ENCODE measurements around the gene TREML1. TPM values are rescaled to one million over a fixed set of nuclear protein-coding genes. Genes with fewer than 3 reads are reported as not detected.

TREML1 gene
- polyA plus RNA-seq, 3 donors = 0.65 to 3.6 (median 2.6) TPM

DNA sequence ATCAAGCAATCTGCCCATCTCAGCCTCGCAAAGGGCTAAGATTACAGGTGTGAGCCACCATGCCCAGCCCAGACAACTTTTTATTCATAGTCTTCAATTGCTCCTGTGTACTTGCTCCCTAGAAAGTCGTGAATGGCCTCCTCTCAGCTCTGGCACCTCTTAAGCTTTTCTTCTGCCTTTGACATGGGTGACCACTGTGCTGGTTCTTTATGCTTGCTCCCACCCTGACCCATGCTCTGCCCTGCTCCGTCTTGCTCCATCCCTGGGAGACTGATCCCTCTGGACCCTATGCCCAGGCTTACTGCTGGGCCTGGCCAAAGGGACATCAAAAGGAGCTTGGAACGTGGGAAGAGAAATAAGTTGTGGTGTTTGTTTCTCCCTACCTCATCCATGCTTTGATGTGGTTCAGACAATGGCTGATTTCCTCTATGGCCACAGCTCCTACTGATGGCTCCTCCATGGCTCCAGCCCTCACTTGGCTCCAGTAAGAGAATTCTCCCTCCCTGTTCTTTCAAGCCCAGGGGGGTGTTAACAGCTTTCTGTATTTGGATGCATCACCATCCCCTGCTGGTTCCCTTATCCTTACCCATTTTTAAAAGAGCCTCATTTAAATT is 16.5 kb upstream of the TREML1 start:
- intact Hi-C loops (cut with micrococcal nuclease) = no loop called here
- Histone ChIP-seq H3K27ac (ENCODE audit: low read depth in 1 of 2, low read length in 2 of 2) (no peak overlapping the region), H3K9me3 (replicated peaks in 1 of 2; ENCODE audit: control insufficient read depth in 1 of 2, insufficient read depth in 1 of 2, low read length in 2 of 2) (no peaks in the 10 kb centered on the region), H3K36me3 (replicated peaks in 1 of 2; ENCODE audit: control insufficient read depth in 1 of 2, insufficient read depth in 2 of 2, low read length in 2 of 2) (no peaks in the 10 kb centered on the region), H3K27me3 (ENCODE audit: control insufficient read depth in 2 of 2, insufficient read depth in 2 of 2, low read length in 2 of 2) (no peaks in the 10 kb centered on the region), H3K79me2 (ENCODE audit: insufficient read depth, low read length) (no peaks in the 10 kb centered on the region), H3K4me3 (replicated peaks in 1 of 3; ENCODE audit: low read depth in 2 of 3, low read length in 3 of 3) (no peak overlapping the region), H3K4me1 (ENCODE audit: control insufficient read depth in 1 of 2, insufficient read depth in 2 of 2, low read length in 2 of 2) (no peaks in the 10 kb centered on the region), H3K9ac (ENCODE audit: insufficient read depth, low read length, poor library complexity, severe bottlenecking) (no peak overlapping the region), H2AFZ (ENCODE audit: insufficient read depth, low read depth, low read length, poor library complexity, severe bottlenecking) (no peak overlapping the region), H3K4me2 (replicated peaks; ENCODE audit: extremely low read depth, low read length, poor library complexity, severe bottlenecking) (no peak overlapping the region), H4K20me1 (ENCODE audit: insufficient read depth, low read length) (no peaks in the 10 kb centered on the region)
- 100% methylated on average over 3 of the region's 4 CpGs for WGBS (ENCODE audit: insufficient coverage)
- Mint-ChIP-seq H3K27ac (no peak overlapping the region), H3K36me3 (peaks cover 0 to 2% of the 10 kb centered on the region in 2 donors), H3K4me3 (no peak overlapping the region), H3K9me3 (peaks cover 0 to 2% (median 0%) of the 10 kb centered on the region in 7 donors), H3K4me1 (peaks cover 10% of the 10 kb centered on the region), H3K27me3 (ENCODE audit: low read depth in 3 of 3) (peaks cover 1 to 12% (median 5%) of the 10 kb centered on the region in 3 donors)
- TF ChIP-seq, protein P1, sequence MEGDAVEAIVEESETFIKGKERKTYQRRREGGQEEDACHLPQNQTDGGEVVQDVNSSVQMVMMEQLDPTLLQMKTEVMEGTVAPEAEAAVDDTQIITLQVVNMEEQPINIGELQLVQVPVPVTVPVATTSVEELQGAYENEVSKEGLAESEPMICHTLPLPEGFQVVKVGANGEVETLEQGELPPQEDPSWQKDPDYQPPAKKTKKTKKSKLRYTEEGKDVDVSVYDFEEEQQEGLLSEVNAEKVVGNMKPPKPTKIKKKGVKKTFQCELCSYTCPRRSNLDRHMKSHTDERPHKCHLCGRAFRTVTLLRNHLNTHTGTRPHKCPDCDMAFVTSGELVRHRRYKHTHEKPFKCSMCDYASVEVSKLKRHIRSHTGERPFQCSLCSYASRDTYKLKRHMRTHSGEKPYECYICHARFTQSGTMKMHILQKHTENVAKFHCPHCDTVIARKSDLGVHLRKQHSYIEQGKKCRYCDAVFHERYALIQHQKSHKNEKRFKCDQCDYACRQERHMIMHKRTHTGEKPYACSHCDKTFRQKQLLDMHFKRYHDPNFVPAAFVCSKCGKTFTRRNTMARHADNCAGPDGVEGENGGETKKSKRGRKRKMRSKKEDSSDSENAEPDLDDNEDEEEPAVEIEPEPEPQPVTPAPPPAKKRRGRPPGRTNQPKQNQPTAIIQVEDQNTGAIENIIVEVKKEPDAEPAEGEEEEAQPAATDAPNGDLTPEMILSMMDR (IDR thresholded peaks at IDR 0.05) = no peak
- no peak for DNase-seq

- no peak overlapping the region for H2AFZ ChIP-seq (ENCODE audit: insufficient read depth, low read depth, low read length, poor library complexity, severe bottlenecking)
- H3K4me3 Mint-ChIP-seq = no peak overlapping the region
Measured at GRCh38 chr6:41167173-41167963, 13.2 kb upstream of the TREML1 start.

More at GRCh38 chr6:41167173-41167963, 13.2 kb upstream of the TREML1 start:
- H3K9ac ChIP-seq (ENCODE audit: insufficient read depth, low read length, poor library complexity, severe bottlenecking) = no peak overlapping the region
- H3K79me2 ChIP-seq (ENCODE audit: insufficient read depth, low read length) = no peaks in the 10 kb centered on the region
- no peak overlapping the region for H3K4me2 ChIP-seq (replicated peaks; ENCODE audit: extremely low read depth, low read length, poor library complexity, severe bottlenecking)
- no peaks in the 10 kb centered on the region for H4K20me1 ChIP-seq (ENCODE audit: insufficient read depth, low read length)
- WGBS (ENCODE audit: insufficient coverage) = 76% methylated on average over 3 of the region's 5 CpGs
- Mint-ChIP-seq H3K9me3 (peaks cover 0 to 2% (median 0%) of the 10 kb centered on the region in 7 donors), H3K27ac (peak overlapping the region in 2 of 7 donors; percentile 2 to 5), H3K27me3 (ENCODE audit: low read depth in 3 of 3) (peaks cover 3 to 8% (median 5%) of the 10 kb centered on the region in 3 donors), H3K4me1 (peaks cover 21% of the 10 kb centered on the region), H3K36me3 (peaks cover 0 to 2% of the 10 kb centered on the region in 2 donors)
- H3K4me3 ChIP-seq (replicated peaks in 1 of 3; ENCODE audit: low read depth in 2 of 3, low read length in 3 of 3) = no peak overlapping the region
- TF ChIP-seq, protein P1 (IDR thresholded peaks at IDR 0.05) = no peak
- no peaks in the 10 kb centered on the region for H3K9me3 ChIP-seq (replicated peaks in 1 of 2; ENCODE audit: control insufficient read depth in 1 of 2, insufficient read depth in 1 of 2, low read length in 2 of 2)
- no peaks in the 10 kb centered on the region for H3K36me3 ChIP-seq (replicated peaks in 1 of 2; ENCODE audit: control insufficient read depth in 1 of 2, insufficient read depth in 2 of 2, low read length in 2 of 2)
- intact Hi-C loops (cut with micrococcal nuclease) = no loop called here
- H3K27me3 ChIP-seq (ENCODE audit: control insufficient read depth in 2 of 2, insufficient read depth in 2 of 2, low read length in 2 of 2) = no peaks in the 10 kb centered on the region
- no peak for DNase-seq
- H3K4me1 ChIP-seq (ENCODE audit: control insufficient read depth in 1 of 2, insufficient read depth in 2 of 2, low read length in 2 of 2) = peaks cover 10 to 12% of the 10 kb centered on the region in 2 donors
- H3K27ac ChIP-seq (ENCODE audit: low read depth in 1 of 2, low read length in 2 of 2) = no peak overlapping the region
